Mesothelial cell of epicardium (in vitro differentiated cells): ENCODE results near the gene ACTL9. TPM values are rescaled to one million over a fixed set of nuclear protein-coding genes. Genes with fewer than 3 reads are reported as not detected.

Experiments
- DNase-seq, 2 experiments: peaks; one replicate each; pipeline ENCODE4 v3.0.0; 2021; ENCODE audit warnings: low spot score in 2 of 2; ENCODE audit not compliant: unreplicated experiment in 2 of 2
- H3K27ac Mint-ChIP-seq: 2 replicates; pipeline ENCODE4 v1.8.0; 2021; ENCODE audit warnings: mixed read lengths
- H3K27me3 Mint-ChIP-seq: 2 replicates; pipeline ENCODE4 v1.8.0; 2021; ENCODE audit warnings: low read depth, mixed read lengths
- H3K36me3 Mint-ChIP-seq: 2 replicates; pipeline ENCODE4 v1.8.0; 2021; ENCODE audit warnings: mixed read lengths
- H3K4me1 Mint-ChIP-seq: 2 replicates; pipeline ENCODE4 v1.8.0; 2021; ENCODE audit warnings: mixed read lengths
- H3K4me3 Mint-ChIP-seq: 2 replicates; pipeline ENCODE4 v1.8.0; 2021; ENCODE audit warnings: mild to moderate bottlenecking, moderate library complexity, mixed read lengths
- H3K9me3 Mint-ChIP-seq: 2 replicates; pipeline ENCODE4 v1.8.0; 2021; ENCODE audit warnings: mixed read lengths
- CTCF ChIP-seq: fragments of 200-600 bp; sonication (generic); IDR thresholded peaks from one replicate; pipeline ENCODE4 v1.5.0; 2021; ENCODE audit warnings: antibody characterized with exemption; ENCODE audit not compliant: unreplicated experiment
- total RNA-seq: library from RNA; stranded (reverse); gene quantifications from 3 replicates; pipeline ENCODE4 v1.2.1, GENCODE V29; 2021

The ACTL9 gene
- total RNA-seq, 1 donor from 2014 or later, result not detected

GRCh38 chr19:8699908-8700307, 1.3 kb upstream of the ACTL9 start:
- H3K36me3 Mint-ChIP-seq, result no peaks in the 10 kb centered on the region
- H3K9me3 Mint-ChIP-seq, result peaks cover 18% of the 10 kb centered on the region
- no peak for TF ChIP-seq CTCF
- H3K4me3 Mint-ChIP-seq, result no peak overlapping the region
- H3K4me1 Mint-ChIP-seq, result no peaks in the 10 kb centered on the region
- peaks cover 1% of the 10 kb centered on the region for H3K27me3 Mint-ChIP-seq
- H3K27ac Mint-ChIP-seq, result no peak overlapping the region
- no peak for DNase-seq

- Mint-ChIP-seq H3K27me3 (peaks cover 1% of the 10 kb centered on the region), H3K36me3 (no peaks in the 10 kb centered on the region), H3K27ac (no peak overlapping the region), H3K4me1 (no peaks in the 10 kb centered on the region), H3K4me3 (no peak overlapping the region), H3K9me3 (peaks cover 18% of the 10 kb centered on the region)
- TF ChIP-seq CTCF, result no peak
- DNase-seq, result no peak
These were observed 743 bp downstream of the ACTL9 start for GRCh38 chr19:8697671-8698432.

- H3K27me3 Mint-ChIP-seq, result peaks cover 1% of the 10 kb centered on the region
- no peaks in the 10 kb centered on the region for H3K4me1 Mint-ChIP-seq
- TF ChIP-seq CTCF, result no peak
- H3K27ac Mint-ChIP-seq, result no peak overlapping the region
- no peak for DNase-seq
- no peak overlapping the region for H3K4me3 Mint-ChIP-seq
- peaks cover 18% of the 10 kb centered on the region for H3K9me3 Mint-ChIP-seq
- no peaks in the 10 kb centered on the region for H3K36me3 Mint-ChIP-seq
These were observed 1.6 kb downstream of the ACTL9 start for GRCh38 chr19:8696993-8697392.

GRCh38 chr19:8695911-8696310, 2.7 kb downstream of the ACTL9 start:
- Mint-ChIP-seq H3K4me3 (no peak overlapping the region), H3K4me1 (no peaks in the 10 kb centered on the region), H3K27ac (no peak overlapping the region), H3K36me3 (no peaks in the 10 kb centered on the region), H3K27me3 (peaks cover 1% of the 10 kb centered on the region), H3K9me3 (peaks cover 21% of the 10 kb centered on the region)
- no peak for DNase-seq
- TF ChIP-seq CTCF, result no peak

- DNase-seq, result no peak
- Mint-ChIP-seq H3K9me3 (peaks cover 22% of the 10 kb centered on the region), H3K27me3 (peaks cover 1% of the 10 kb centered on the region), H3K36me3 (no peaks in the 10 kb centered on the region), H3K4me3 (no peak overlapping the region), H3K27ac (no peak overlapping the region), H3K4me1 (no peaks in the 10 kb centered on the region)
- no peak for TF ChIP-seq CTCF
These were observed 3.1 kb downstream of the ACTL9 start for GRCh38 chr19:8695501-8695900.
